IMR-90 (cell line): Measurements from ENCODE around the gene XIRP1. TPM values are rescaled to one million over a fixed set of nuclear protein-coding genes. Genes with fewer than 3 reads are reported as not detected.
A peak's percentile ranks its signal among the peaks of the same experiment; 100 is the strongest.

Experiments
- ATAC-seq: fragments of 200-7000 bp; cut with Tn5 transposase; 2 replicates; pipeline ENCODE4 v1.9.1; 2020; ENCODE audit warnings: low read depth, mild to moderate bottlenecking, moderate library complexity
- BruUV-seq: library from RNA; stranded (reverse); fragments of 400-500 nt; replicated peaks from 2 replicates; lab custom pipeline; 2021; lab: Mats Ljungman, UMichigan
- CTCF ChIA-PET: fragments of 300-600 bp; formaldehyde crosslinking; extraction: SDS; loops from one replicate; lab custom pipeline; 2021; ENCODE audit warnings: antibody characterized with exemption; lab: Yijun Ruan, JAX
- POLR2A ChIA-PET: fragments of 300-600 bp; sonication (Branson Sonifier 250); formaldehyde crosslinking; loops from one replicate; lab custom pipeline; 2022; ENCODE audit warnings: antibody characterized with exemption; ENCODE audit not compliant: unreplicated experiment; lab: Charles Lee
- DNase-seq: peaks from one replicate; pipeline ENCODE4 v3.0.0; 2013
- H2AFZ ChIP-seq: replicated peaks from 2 replicates; pipeline ENCODE3; 2013; ENCODE audit warnings: low read length, mild to moderate bottlenecking; ENCODE audit not compliant: poor library complexity
- H2AK5ac ChIP-seq: 2 replicates; pipeline ENCODE4 v1.6.1; 2013; ENCODE audit warnings: low read depth, low read length, inconsistent platforms
- H2AK9ac ChIP-seq: replicated peaks from 2 replicates; pipeline ENCODE3; 2013; ENCODE audit warnings: mild to moderate bottlenecking, low read depth, low read length, moderate library complexity; ENCODE audit not compliant: poor library complexity
- H2BK120ac ChIP-seq: 2 replicates; pipeline ENCODE4 v1.6.1; 2013; ENCODE audit warnings: low read depth, low read length, inconsistent platforms
- H2BK15ac ChIP-seq: 3 replicates; pipeline ENCODE4 v1.6.1; 2013; ENCODE audit warnings: low read depth, low read length, inconsistent platforms
- H2BK20ac ChIP-seq: 2 replicates; pipeline ENCODE4 v1.6.1; 2013; ENCODE audit warnings: low read depth, mild to moderate bottlenecking, inconsistent platforms, low read length, moderate library complexity
- H2BK5ac ChIP-seq: 2 replicates; pipeline ENCODE4 v1.6.1; 2013; ENCODE audit warnings: mild to moderate bottlenecking, low read depth, low read length, inconsistent platforms; ENCODE audit not compliant: poor library complexity, severe bottlenecking
- H3K14ac ChIP-seq: replicated peaks from 2 replicates; pipeline ENCODE4 v1.6.1; 2013; ENCODE audit warnings: low read depth, low read length, inconsistent platforms
- H3K18ac ChIP-seq: 2 replicates; pipeline ENCODE4 v1.6.1; 2013; ENCODE audit warnings: low read depth, low read length, control low read depth
- H3K23ac ChIP-seq: 2 replicates; pipeline ENCODE4 v1.6.1; 2013; ENCODE audit warnings: low read depth, low read length, inconsistent platforms
- H3K27ac ChIP-seq: 2 replicates; pipeline ENCODE4 v1.5.1; 2013; ENCODE audit warnings: mild to moderate bottlenecking, control low read depth, low read length; ENCODE audit not compliant: insufficient read depth
- H3K27me3 ChIP-seq: 2 replicates; pipeline ENCODE4 v1.6.1; 2013; ENCODE audit warnings: low read length; ENCODE audit not compliant: control insufficient read depth, insufficient read depth
- H3K36me3 ChIP-seq: 2 replicates; pipeline ENCODE4 v1.6.1; 2013; ENCODE audit warnings: low read length, mixed read lengths; ENCODE audit not compliant: control insufficient read depth, insufficient read depth
- H3K4ac ChIP-seq: 2 replicates; pipeline ENCODE4 v1.6.1; 2013; ENCODE audit warnings: low read depth, low read length, inconsistent platforms
- H3K4me1 ChIP-seq: 2 replicates; pipeline ENCODE4 v1.6.1; 2013; ENCODE audit warnings: low read length, mixed read lengths; ENCODE audit not compliant: control insufficient read depth, insufficient read depth
- H3K4me2 ChIP-seq: 2 replicates; pipeline ENCODE4 v1.6.1; 2013; ENCODE audit warnings: low read depth, mild to moderate bottlenecking, control low read depth, low read length, moderate library complexity
- H3K4me3 ChIP-seq: 2 replicates; pipeline ENCODE4 v1.5.1; 2013; ENCODE audit warnings: low read depth, mild to moderate bottlenecking, control low read depth, low read length, moderate library complexity; ENCODE audit not compliant: insufficient read depth
- H3K56ac ChIP-seq: 2 replicates; pipeline ENCODE4 v1.6.1; 2013; ENCODE audit warnings: low read length, inconsistent platforms; ENCODE audit not compliant: insufficient read depth; ENCODE audit errors: extremely low read depth
- H3K79me1 ChIP-seq, 2 experiments: 2 replicates each; pipeline ENCODE4 v1.6.1; 2013; ENCODE audit warnings: low read length in 2 of 2, inconsistent platforms in 1 of 2, low read depth in 1 of 2
- H3K9ac ChIP-seq: 2 replicates; pipeline ENCODE4 v1.6.1; 2013; ENCODE audit warnings: low read depth, low read length, control low read depth
- H3K9me1 ChIP-seq: 2 replicates; pipeline ENCODE4 v1.6.1; 2013; ENCODE audit warnings: low read length, inconsistent platforms; ENCODE audit not compliant: insufficient read depth
- H3K9me3 ChIP-seq: 2 replicates; pipeline ENCODE4 v1.6.1; 2013; ENCODE audit warnings: low read length; ENCODE audit not compliant: control insufficient read depth, insufficient read depth
- H4K20me1 ChIP-seq: 2 replicates; pipeline ENCODE4 v1.6.1; 2013; ENCODE audit warnings: low read length, inconsistent platforms; ENCODE audit not compliant: insufficient read depth
- H4K5ac ChIP-seq: 2 replicates; pipeline ENCODE4 v1.6.1; 2013; ENCODE audit warnings: mild to moderate bottlenecking, low read depth, low read length, control low read depth
- H4K8ac ChIP-seq, 2 experiments: 2 replicates each; pipeline ENCODE4 v1.6.1; 2013; ENCODE audit warnings: low read depth in 2 of 2, low read length in 2 of 2, control low read depth in 1 of 2, inconsistent platforms in 1 of 2
- H4K91ac ChIP-seq: 2 replicates; pipeline ENCODE4 v1.6.1; 2013; ENCODE audit warnings: low read depth, low read length, inconsistent platforms; ENCODE audit not compliant: insufficient read depth
- BHLHE40 ChIP-seq: fragments of 150-350 bp; IDR thresholded peaks from 2 replicates; pipeline ENCODE4 v1.6.1; 2016; ENCODE audit warnings: mild to moderate bottlenecking, low read depth, low read length
- CHD1 ChIP-seq: IDR thresholded peaks from 2 replicates; pipeline ENCODE4 v1.6.1; 2012; ENCODE audit warnings: low read depth, low read length, improper control_type of control experiment
- CTCF ChIP-seq: conservative IDR thresholded peaks from 2 replicates; pipeline ENCODE4 v1.5.1; 2012; ENCODE audit warnings: mild to moderate bottlenecking, low read depth, low read length, improper control_type of control experiment
- FOS ChIP-seq: fragments of 150-350 bp; IDR thresholded peaks from 2 replicates; pipeline ENCODE4 v1.6.1; 2016; ENCODE audit warnings: low read depth, low read length
- MAZ ChIP-seq: IDR thresholded peaks from 2 replicates; pipeline ENCODE4 v1.6.1; 2012; ENCODE audit warnings: low read depth, mild to moderate bottlenecking, low read length, improper control_type of control experiment, moderate library complexity, borderline replicate concordance
- MXI1 ChIP-seq: IDR thresholded peaks from 2 replicates; pipeline ENCODE4 v1.6.1; 2012; ENCODE audit warnings: low read depth, mild to moderate bottlenecking, low read length, moderate library complexity, borderline replicate concordance
- POLR2A ChIP-seq: IDR thresholded peaks from 2 replicates; pipeline ENCODE4 v1.6.1; 2012; ENCODE audit warnings: mild to moderate bottlenecking, low read depth, low read length
- RAD21 ChIP-seq: IDR thresholded peaks from 2 replicates; pipeline ENCODE4 v1.6.1; 2012; ENCODE audit warnings: low read length, improper control_type of control experiment
- RFX5 ChIP-seq: IDR thresholded peaks from 2 replicates; pipeline ENCODE4 v1.8.0; 2012; ENCODE audit warnings: low read depth, mild to moderate bottlenecking, low read length, moderate library complexity
- SMC3 ChIP-seq: fragments of 150-350 bp; IDR thresholded peaks from 2 replicates; pipeline ENCODE4 v1.6.1; 2016; ENCODE audit warnings: low read depth, mild to moderate bottlenecking, antibody characterized with exemption, low read length, moderate library complexity
- WGBS, 2 experiments: methylation state at CpG; one replicate each; pipeline versions ENCODE4 v1.1.5 to v1.1.7; 2013; ENCODE audit warnings: missing lambda C conversion rate in 2 of 2; ENCODE audit not compliant: insufficient read length in 1 of 2; ENCODE audit errors: extremely low coverage in 2 of 2; 5-methylcytosine and 5-hydroxymethylcytosine counted together
- dilution Hi-C: fragments of 300-500 bp; cut with HindIII; formaldehyde crosslinking; loops from one replicate; pipeline ENCODE4 v1.14.3; 2018; ENCODE audit warnings: low sequenced_read_pairs; ENCODE audit not compliant: unreplicated experiment
- in situ Hi-C: fragments of 300-500 bp; cut with MboI; formaldehyde crosslinking; loops from 3 replicates; pipeline ENCODE4 v1.14.3; 2019; ENCODE audit warnings: low sequenced_read_pairs, inconsistent platforms, mixed read lengths
- intact Hi-C: fragments of 100-400 bp; cut with micrococcal nuclease; formaldehyde crosslinking; loops from 2 replicates; pipeline ENCODE4 v1.10.0; 2022
- polyA plus RNA-seq, 3 experiments: library from polyadenylated mRNA; depleted of rRNA; stranded (reverse); fragments of >200 nt; gene quantifications; 2 replicates each; pipeline ENCODE4 v1.2.3, GENCODE V29; 2012; ENCODE audit warnings: low replicate concordance in 1 of 3
- total RNA-seq: library from RNA; depleted of rRNA; stranded (reverse); fragments of >200 nt; gene quantifications from 2 replicates; pipeline ENCODE4 v1.2.3, GENCODE V29; 2012
- TF ChIP-seq, protein P1 (sequence below): fragments of 150-350 bp; IDR thresholded peaks from 2 replicates; pipeline ENCODE4 v1.6.1; 2017; ENCODE audit warnings: mild to moderate bottlenecking, antibody characterized with exemption, low read length, low read depth

Gene XIRP1
- total and polyA plus RNA-seq, 2 of the 4 experiments (the other 2 are of a cell fraction): under 0.01 to 0.07 TPM

GRCh38 chr3:39180546-39181346 is 11.6 kb downstream of the XIRP1 start:
- Histone ChIP-seq H2BK15ac (peak overlapping the region; percentile 80), H4K5ac (no peak overlapping the region; the same call in 1 of the 2 replicates), H3K4me3 (peak overlapping the region; percentile 32), H3K4ac (peak overlapping the region; percentile 71), H2AK5ac (peak overlapping the region; percentile 86), H3K27me3 (no peaks in the 10 kb centered on the region), H2AK9ac (peak overlapping the region; percentile 63), H3K14ac (peak overlapping the region; percentile 78), H3K18ac (no peak overlapping the region), H3K4me2 (peak overlapping the region; percentile 88), H3K27ac (no peak overlapping the region; the same call in 1 of the 2 replicates), H2AFZ (peak overlapping the region; percentile 94), H3K79me1 (peaks cover 0 to 15% of the 10 kb centered on the region in 2 experiments; a peak in 1 of 4 replicates), H3K9me1 (peaks cover 12% of the 10 kb centered on the region), H4K8ac (peak overlapping the region; percentile 30 to 68; a peak in 2 of 4 replicates), H3K36me3 (no peaks in the 10 kb centered on the region), H2BK5ac (no peak overlapping the region), H4K20me1 (no peaks in the 10 kb centered on the region), H3K4me1 (peaks cover 11% of the 10 kb centered on the region), H2BK120ac (peak overlapping the region; percentile 77), H3K56ac (peak overlapping the region; percentile 54; the same call in 1 of the 2 replicates), H3K23ac (peak overlapping the region; percentile 79), H2BK20ac (peak overlapping the region; percentile 53), H3K9me3 (no peaks in the 10 kb centered on the region), H3K9ac (0 out of 2 replicates have a peak overlapping the region, but pooled peaks have one; percentile 58), H4K91ac (peak overlapping the region; percentile 76)
- TF ChIP-seq CHD1 (no peak), MAZ (peak; percentile 35; the same call in 1 of the 2 replicates), CTCF (0 out of 2 replicates have a peak, but pooled peaks have one; percentile 21), FOS (no peak), RFX5 (0 out of 2 replicates have a peak, but pooled peaks have one; percentile 2), BHLHE40 (0 out of 2 replicates have a peak, but pooled peaks have one; percentile 2), SMC3 (peak; percentile 24), RAD21 (peak; percentile 33; the same call in 1 of the 2 replicates), POLR2A (0 out of 2 replicates have a peak, but pooled peaks have one; percentile 23), MXI1 (0 out of 2 replicates have a peak, but pooled peaks have one; percentile 40)
- TF ChIP-seq, protein P1, sequence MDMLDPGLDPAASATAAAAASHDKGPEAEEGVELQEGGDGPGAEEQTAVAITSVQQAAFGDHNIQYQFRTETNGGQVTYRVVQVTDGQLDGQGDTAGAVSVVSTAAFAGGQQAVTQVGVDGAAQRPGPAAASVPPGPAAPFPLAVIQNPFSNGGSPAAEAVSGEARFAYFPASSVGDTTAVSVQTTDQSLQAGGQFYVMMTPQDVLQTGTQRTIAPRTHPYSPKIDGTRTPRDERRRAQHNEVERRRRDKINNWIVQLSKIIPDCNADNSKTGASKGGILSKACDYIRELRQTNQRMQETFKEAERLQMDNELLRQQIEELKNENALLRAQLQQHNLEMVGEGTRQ: 0 out of 2 replicates have a peak, but pooled peaks have one; percentile 6
- BruUV-seq: no TSS peak
- in situ Hi-C loops: no loop called here
- 12% methylated on average over 14 of the region's 64 CpGs; no CpG with 5 or more reads in 1 of the 2 experiments for WGBS, 2 experiments
- ATAC-seq (peak; percentile 68), DNase-seq (peak; percentile 54)
- dilution Hi-C loops: no loop called here
- intact Hi-C loops: loop anchor here (2.0 kb wide), 1 partner anchor 74 kb away; the partner anchor contains the start of genes GORASP1 and TTC21A
- POLR2A ChIA-PET: no interaction called here
- CTCF ChIA-PET: no interaction called here
